Endothelial cell (in vitro differentiated cells): Measurements from ENCODE around the gene COL15A1. TPM values are rescaled to one million over a fixed set of nuclear protein-coding genes. Genes with fewer than 3 reads are reported as not detected.
A peak's percentile ranks its signal among the peaks of the same experiment; 100 is the strongest.

Source experiments
- DNase-seq: peaks from one replicate; pipeline ENCODE4 v3.0.0; 2021; ENCODE audit warnings: low spot score
- H3K27ac Mint-ChIP-seq: one replicate; pipeline ENCODE4 v1.8.0; 2021; ENCODE audit warnings: mixed read lengths, inconsistent platforms; ENCODE audit not compliant: unreplicated experiment
- H3K27me3 Mint-ChIP-seq: one replicate; pipeline ENCODE4 v1.8.0; 2021; ENCODE audit warnings: mild to moderate bottlenecking, moderate library complexity, mixed read lengths, inconsistent platforms; ENCODE audit not compliant: unreplicated experiment
- H3K36me3 Mint-ChIP-seq: one replicate; pipeline ENCODE4 v1.8.0; 2021; ENCODE audit warnings: mild to moderate bottlenecking, low read depth, mixed read lengths, inconsistent platforms; ENCODE audit not compliant: unreplicated experiment
- H3K4me1 Mint-ChIP-seq: one replicate; pipeline ENCODE4 v1.8.0; 2021; ENCODE audit warnings: mild to moderate bottlenecking, mixed read lengths, inconsistent platforms; ENCODE audit not compliant: unreplicated experiment
- H3K4me3 Mint-ChIP-seq: one replicate; pipeline ENCODE4 v1.8.0; 2021; ENCODE audit warnings: mild to moderate bottlenecking, mixed read lengths, inconsistent platforms; ENCODE audit not compliant: unreplicated experiment
- H3K9me3 Mint-ChIP-seq: one replicate; pipeline ENCODE4 v1.8.0; 2021; ENCODE audit warnings: mixed read lengths, inconsistent platforms; ENCODE audit not compliant: unreplicated experiment
- total RNA-seq: library from RNA; stranded (reverse); fragmentation: NEBNext Ultra II Directional; extraction: Animal tissue kit (Norgen Biotek cat#: 25700); gene quantifications from one replicate; pipeline ENCODE4 v1.2.1, GENCODE V29; 2021; ENCODE audit not compliant: unreplicated experiment
- TF ChIP-seq, protein P1 (sequence below): fragments of 200-600 bp; sonication (generic); IDR thresholded peaks from one replicate; pipeline ENCODE4 v1.5.0; 2021; ENCODE audit warnings: antibody characterized with exemption; ENCODE audit not compliant: unreplicated experiment

COL15A1 gene
- total RNA-seq, 1 donor from 2014 or later, result 24.0 TPM

DNA sequence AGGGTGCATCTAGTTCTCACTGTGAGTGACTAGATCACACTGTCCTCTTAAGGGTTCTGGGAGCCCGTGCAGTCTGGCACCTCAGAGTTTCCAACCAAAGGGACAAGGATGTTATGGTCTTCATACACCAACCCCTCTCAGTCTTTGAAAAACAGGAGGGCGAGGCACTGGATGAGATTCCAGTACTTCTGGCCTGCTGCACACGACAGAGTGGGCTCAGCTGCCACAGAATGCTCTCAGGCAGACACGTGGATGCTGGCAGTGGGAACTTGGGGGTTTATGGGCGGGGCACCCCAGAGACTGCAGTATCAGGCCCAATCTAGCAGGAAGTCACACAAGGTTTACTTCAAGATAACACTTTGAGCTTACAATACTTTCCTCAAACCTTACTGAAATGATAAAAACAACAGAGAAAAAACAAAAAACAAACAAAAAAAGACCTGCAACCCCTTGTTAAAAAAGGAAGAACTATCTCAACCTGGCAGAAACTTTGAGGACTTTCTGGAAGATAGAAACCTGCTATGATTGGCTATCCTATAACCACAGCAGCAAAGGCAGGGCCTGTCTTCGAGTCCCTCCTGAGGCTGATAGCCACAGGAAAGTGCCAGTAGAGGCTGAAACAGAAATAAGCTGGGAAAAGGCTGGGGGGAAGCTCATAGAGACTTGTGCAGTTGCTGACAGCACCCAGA, 132.9 kb downstream of the COL15A1 start:
- Mint-ChIP-seq H3K27me3 (peaks cover 3% of the 10 kb centered on the region), H3K4me3 (peak overlapping the region; percentile 56), H3K27ac (peak overlapping the region; percentile 88), H3K36me3 (peaks cover 12% of the 10 kb centered on the region), H3K4me1 (peaks cover 74% of the 10 kb centered on the region), H3K9me3 (no peaks in the 10 kb centered on the region)
- TF ChIP-seq, protein P1, sequence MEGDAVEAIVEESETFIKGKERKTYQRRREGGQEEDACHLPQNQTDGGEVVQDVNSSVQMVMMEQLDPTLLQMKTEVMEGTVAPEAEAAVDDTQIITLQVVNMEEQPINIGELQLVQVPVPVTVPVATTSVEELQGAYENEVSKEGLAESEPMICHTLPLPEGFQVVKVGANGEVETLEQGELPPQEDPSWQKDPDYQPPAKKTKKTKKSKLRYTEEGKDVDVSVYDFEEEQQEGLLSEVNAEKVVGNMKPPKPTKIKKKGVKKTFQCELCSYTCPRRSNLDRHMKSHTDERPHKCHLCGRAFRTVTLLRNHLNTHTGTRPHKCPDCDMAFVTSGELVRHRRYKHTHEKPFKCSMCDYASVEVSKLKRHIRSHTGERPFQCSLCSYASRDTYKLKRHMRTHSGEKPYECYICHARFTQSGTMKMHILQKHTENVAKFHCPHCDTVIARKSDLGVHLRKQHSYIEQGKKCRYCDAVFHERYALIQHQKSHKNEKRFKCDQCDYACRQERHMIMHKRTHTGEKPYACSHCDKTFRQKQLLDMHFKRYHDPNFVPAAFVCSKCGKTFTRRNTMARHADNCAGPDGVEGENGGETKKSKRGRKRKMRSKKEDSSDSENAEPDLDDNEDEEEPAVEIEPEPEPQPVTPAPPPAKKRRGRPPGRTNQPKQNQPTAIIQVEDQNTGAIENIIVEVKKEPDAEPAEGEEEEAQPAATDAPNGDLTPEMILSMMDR, result no peak
- no peak for DNase-seq

DNA sequence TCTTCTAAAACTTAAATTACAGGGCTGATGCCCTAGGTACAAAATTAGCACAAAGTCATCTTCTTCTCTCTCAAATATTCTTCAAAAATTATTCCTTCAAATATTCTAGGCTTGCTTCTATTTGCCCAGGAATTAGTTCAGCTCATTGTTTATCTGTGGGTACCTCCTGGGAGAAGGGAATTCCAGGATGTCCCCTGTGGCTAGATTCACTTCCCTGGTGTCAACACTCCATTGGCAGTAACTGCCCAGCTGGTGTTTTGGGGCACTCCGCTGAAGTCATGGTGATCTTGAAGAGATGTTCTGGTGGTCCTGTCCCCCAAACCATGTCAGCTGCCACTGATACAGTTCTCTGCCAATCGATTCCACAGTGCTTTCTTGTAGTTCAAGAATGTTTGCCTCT, 135.0 kb downstream of the COL15A1 start:
- Mint-ChIP-seq H3K36me3 (peaks cover 6% of the 10 kb centered on the region), H3K4me1 (peaks cover 77% of the 10 kb centered on the region), H3K27me3 (peaks cover 10% of the 10 kb centered on the region), H3K4me3 (peak overlapping the region; percentile 48), H3K9me3 (no peaks in the 10 kb centered on the region), H3K27ac (peak overlapping the region; percentile 34)
- DNase-seq, result no peak
- TF ChIP-seq, protein P1, result no peak

DNA sequence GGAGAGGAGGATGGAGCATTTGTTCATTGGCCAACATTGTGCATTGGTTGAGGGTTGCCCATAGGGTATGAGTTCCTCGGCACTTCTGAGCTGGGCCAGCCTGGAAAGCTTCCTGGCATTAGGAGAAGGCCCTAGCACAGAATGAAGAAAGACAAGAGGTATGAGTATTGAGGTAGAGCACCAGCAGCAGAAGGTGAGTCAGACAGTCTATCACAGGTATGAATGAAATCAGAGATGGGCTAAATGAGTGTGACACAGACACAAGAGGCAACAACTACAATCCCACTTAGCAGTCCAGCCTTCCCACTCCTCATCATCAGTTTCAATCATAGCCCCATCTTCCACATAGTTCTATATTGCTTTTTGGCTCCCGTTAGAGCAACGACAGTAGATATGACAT, 135.8 kb downstream of the COL15A1 start:
- TF ChIP-seq, protein P1, result no peak
- H3K27me3 Mint-ChIP-seq, result peaks cover 10% of the 10 kb centered on the region
- H3K36me3 Mint-ChIP-seq, result peaks cover 6% of the 10 kb centered on the region
- peaks cover 75% of the 10 kb centered on the region for H3K4me1 Mint-ChIP-seq
- H3K4me3 Mint-ChIP-seq, result peak overlapping the region; percentile 48
- no peaks in the 10 kb centered on the region for H3K9me3 Mint-ChIP-seq
- peak overlapping the region; percentile 45 for H3K27ac Mint-ChIP-seq
- no peak for DNase-seq

DNA sequence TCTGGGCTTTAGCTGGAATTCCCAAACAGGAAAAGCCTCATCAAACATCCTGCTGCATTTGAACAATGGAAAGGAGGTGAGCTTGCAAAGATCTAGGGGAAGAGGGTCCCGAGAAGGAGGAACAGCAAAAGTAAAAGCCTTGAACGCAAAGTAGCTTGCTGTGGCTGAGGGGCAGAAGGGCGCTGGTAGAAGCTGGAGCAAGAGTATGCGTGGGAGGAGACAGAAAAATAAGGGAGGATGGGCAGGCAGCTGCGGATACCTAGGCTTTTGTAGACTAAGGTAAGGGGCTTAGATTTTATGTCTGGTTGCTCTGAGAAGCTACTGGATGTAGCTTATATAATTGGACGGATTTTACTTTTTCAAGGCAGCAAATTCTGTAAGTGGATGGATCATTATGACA, 139.3 kb downstream of the COL15A1 start:
- peaks cover 60% of the 10 kb centered on the region for H3K4me1 Mint-ChIP-seq
- no peaks in the 10 kb centered on the region for H3K9me3 Mint-ChIP-seq
- H3K27ac Mint-ChIP-seq, result peak overlapping the region; percentile 97
- peak overlapping the region; percentile 17 for H3K4me3 Mint-ChIP-seq
- peaks cover 6% of the 10 kb centered on the region for H3K36me3 Mint-ChIP-seq
- H3K27me3 Mint-ChIP-seq, result peaks cover 10% of the 10 kb centered on the region
- no peak for DNase-seq
- TF ChIP-seq, protein P1, result no peak
